Measurements from ENCODE around the gene SUCLG2.
A peak's percentile ranks its signal among the peaks of the same experiment; 100 is the strongest.
"Not testable (repeated sequence)": the region's sequence is repeated elsewhere in the genome, so short reads cannot be mapped to it uniquely, and the experiment has no call there.

The SUCLG2 gene

GRCh38 chr3:67602816-67603215 is 51.6 kb downstream of the SUCLG2 start:
- no peak for DNase-seq

- DNase-seq, result peak; percentile 33
These were observed 52.3 kb downstream of the SUCLG2 start for GRCh38 chr3:67601919-67602608.

GRCh38 chr3:67601385-67601784 is 53.0 kb downstream of the SUCLG2 start:
- DNase-seq, result no peak

- peak; percentile 19 for DNase-seq
These were observed 54.6 kb downstream of the SUCLG2 start for GRCh38 chr3:67599821-67600220.

GRCh38 chr3:67598814-67599556 is 55.4 kb downstream of the SUCLG2 start:
- DNase-seq, result no peak

GRCh38 chr3:67595424-67595823 is 59.0 kb downstream of the SUCLG2 start:
- DNase-seq, result no peak

- peak; percentile 63 for DNase-seq
These were observed 60.6 kb downstream of the SUCLG2 start for GRCh38 chr3:67593761-67594234.

- no peak for DNase-seq
These were observed 62.4 kb downstream of the SUCLG2 start for GRCh38 chr3:67592057-67592456.

- no peak for DNase-seq
These were observed 66.6 kb downstream of the SUCLG2 start for GRCh38 chr3:67587811-67588210.

- no peak for DNase-seq
These were observed 67.1 kb downstream of the SUCLG2 start for GRCh38 chr3:67587301-67587700.

- DNase-seq, result not testable (repeated sequence)
These were observed 69.8 kb downstream of the SUCLG2 start for GRCh38 chr3:67584608-67585007.

GRCh38 chr3:67580430-67581000 is 73.9 kb downstream of the SUCLG2 start:
- no peak for DNase-seq

- DNase-seq, result peak; percentile 37
These were observed 76.0 kb downstream of the SUCLG2 start for GRCh38 chr3:67578416-67578815.

GRCh38 chr3:67576441-67576840 is 78.0 kb downstream of the SUCLG2 start:
- no peak for DNase-seq

GRCh38 chr3:67569324-67569723 is 85.1 kb downstream of the SUCLG2 start:
- DNase-seq, result no peak

- no peak for DNase-seq
These were observed 86.5 kb downstream of the SUCLG2 start for GRCh38 chr3:67567893-67568292.

- DNase-seq, result no peak
These were observed 89.4 kb downstream of the SUCLG2 start for GRCh38 chr3:67564973-67565372.

GRCh38 chr3:67564008-67564407 is 90.4 kb downstream of the SUCLG2 start:
- no peak for DNase-seq

GRCh38 chr3:67561667-67562394 is 92.6 kb downstream of the SUCLG2 start:
- no peak for DNase-seq

- no peak for DNase-seq
These were observed 93.1 kb downstream of the SUCLG2 start for GRCh38 chr3:67561266-67561665.

- no peak for DNase-seq
These were observed 95.3 kb downstream of the SUCLG2 start for GRCh38 chr3:67559029-67559605.

- peak; percentile 48 for DNase-seq
These were observed 96.0 kb downstream of the SUCLG2 start for GRCh38 chr3:67558426-67558825.

- no peak for DNase-seq
These were observed 96.5 kb downstream of the SUCLG2 start for GRCh38 chr3:67557848-67558355.
